Natural killer cell (primary cell): ENCODE results near the gene ZSWIM1. TPM values are rescaled to one million over a fixed set of nuclear protein-coding genes. Genes with fewer than 3 reads are reported as not detected.

Experiments used
- ATAC-seq, 3 donors: fragments of 150-1000 bp in 2 of 3; fragments of 200-7000 bp in 1 of 3; cut with Tn5 transposase; 1 replicate in 1 of 3; 2 replicates in 2 of 3; pipeline ENCODE4 v1.10.0; 2021; ENCODE audit warnings: mild to moderate bottlenecking in 2 of 3, moderate library complexity in 2 of 3
- DNase-seq, 2 donors: peaks; one replicate each; pipeline versions ENCODE4 v3.0.0 to v3.0.0-alpha.2; 2013 to 2021; ENCODE audit warnings: mixed read lengths in 1 of 2
- H3K27ac ChIP-seq: one replicate; pipeline ENCODE4 v1.5.1; 2013; ENCODE audit warnings: mild to moderate bottlenecking, low read length
- H3K27me3 ChIP-seq: one replicate; pipeline ENCODE4 v1.6.1; 2013; ENCODE audit warnings: low read length; ENCODE audit not compliant: control insufficient read depth, insufficient read depth
- H3K36me3 ChIP-seq: one replicate; pipeline ENCODE4 v1.6.1; 2013; ENCODE audit warnings: low read length; ENCODE audit not compliant: control insufficient read depth, insufficient read depth
- H3K4me1 ChIP-seq: one replicate; pipeline ENCODE4 v1.6.1; 2013; ENCODE audit warnings: low read length; ENCODE audit not compliant: control insufficient read depth, insufficient read depth
- H3K4me3 ChIP-seq: one replicate; pipeline ENCODE4 v1.5.1; 2013; ENCODE audit warnings: low read length
- H3K9me3 ChIP-seq: one replicate; pipeline ENCODE4 v1.6.1; 2013; ENCODE audit warnings: low read length; ENCODE audit not compliant: control insufficient read depth, insufficient read depth
- H3K27ac Mint-ChIP-seq, 2 donors: one replicate each; pipeline ENCODE4 v1.8.0; 2022; ENCODE audit warnings: mild to moderate bottlenecking in 2 of 2, mixed read lengths in 2 of 2, moderate library complexity in 1 of 2
- H3K27me3 Mint-ChIP-seq, 2 donors: one replicate each; pipeline ENCODE4 v1.8.0; 2022; ENCODE audit warnings: low read depth in 2 of 2, mixed read lengths in 2 of 2
- H3K36me3 Mint-ChIP-seq: one replicate; pipeline ENCODE4 v1.8.0; 2022; ENCODE audit warnings: mixed read lengths
- H3K4me1 Mint-ChIP-seq, 2 donors: one replicate each; pipeline ENCODE4 v1.8.0; 2022; ENCODE audit warnings: mixed read lengths in 2 of 2
- H3K4me3 Mint-ChIP-seq: one replicate; pipeline ENCODE4 v1.8.0; 2022; ENCODE audit warnings: mild to moderate bottlenecking, moderate library complexity, mixed read lengths
- H3K9me3 Mint-ChIP-seq, 2 donors: one replicate each; pipeline ENCODE4 v1.8.0; 2022; ENCODE audit warnings: mixed read lengths in 2 of 2
- CTCF ChIP-seq: fragments of 200-600 bp; IDR thresholded peaks from one replicate; pipeline ENCODE4 v1.8.0; 2022; ENCODE audit warnings: antibody characterized with exemption
- WGBS: methylation state at CpG from one replicate; pipeline ENCODE4 v1.1.7; 2013; ENCODE audit warnings: missing lambda C conversion rate; ENCODE audit not compliant: insufficient coverage; 5-methylcytosine and 5-hydroxymethylcytosine counted together
- intact Hi-C: fragments of 100-400 bp; cut with micrococcal nuclease; formaldehyde crosslinking; loops from one replicate; pipeline ENCODE4 v1.14.2; 2022
- total RNA-seq, 4 donors: library from RNA; stranded (reverse); fragments of 120-200 nt in 1 of 4; gene quantifications; one replicate each; pipeline versions ENCODE4 v1.2.3 to v1.2.4, GENCODE V29; 2013 to 2022

ZSWIM1 gene
- total RNA-seq, 3 donors from 2014 or later (not counting 1 experiment from before 2014, with no cell fraction given): 0.59 to 2.4 (median 0.89) TPM

DNA sequence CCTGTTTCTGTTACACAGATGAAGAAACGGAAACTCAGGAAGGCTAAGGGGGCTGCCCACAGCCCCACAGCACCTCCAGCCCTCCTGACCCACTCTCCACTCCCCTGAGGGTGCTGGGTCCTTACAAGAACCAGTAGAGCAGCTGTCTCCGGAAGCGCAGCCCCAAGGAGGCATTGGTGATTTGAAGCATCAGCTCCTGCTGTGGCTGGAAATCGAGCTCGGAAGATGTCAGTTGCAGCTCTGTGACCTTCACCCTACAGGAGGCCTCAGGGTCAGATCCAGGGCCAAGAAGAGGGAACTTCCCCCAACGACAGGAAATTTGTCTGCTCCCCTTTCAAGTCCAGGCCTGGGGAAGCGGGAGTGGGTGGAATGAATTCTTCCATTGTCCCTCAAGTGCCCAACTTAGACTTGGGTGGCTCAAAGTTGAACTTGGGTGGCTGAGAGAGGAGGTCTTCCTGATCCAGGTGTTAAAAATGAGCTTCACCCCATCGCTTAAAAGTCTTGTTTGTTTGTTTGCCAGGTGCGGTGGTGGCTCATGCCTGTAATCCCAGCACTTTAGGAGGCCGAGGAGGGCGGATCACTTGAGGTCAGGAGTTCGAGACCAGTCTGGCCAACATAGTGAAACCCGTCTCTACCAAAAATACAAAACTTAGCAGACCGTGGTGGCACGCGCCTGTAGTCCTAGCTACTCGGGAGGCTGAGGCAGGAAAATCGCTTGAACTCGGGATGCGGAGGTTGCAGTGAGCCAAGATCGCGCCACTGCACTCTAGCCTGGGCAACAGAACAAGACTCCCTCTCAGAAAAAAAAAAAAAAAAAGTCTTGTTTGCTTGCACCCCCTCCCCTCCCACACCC, 29.0 kb downstream of the ZSWIM1 start:
- H3K4me1 Mint-ChIP-seq: peaks cover 9 to 16% of the 10 kb centered on the region in 2 donors
- Histone ChIP-seq H3K27ac (peak overlapping the region; percentile 26), H3K4me1 (peaks cover 23% of the 10 kb centered on the region), H3K27me3 (peaks cover 10% of the 10 kb centered on the region), H3K4me3 (no peak overlapping the region), H3K9me3 (no peaks in the 10 kb centered on the region), H3K36me3 (no peaks in the 10 kb centered on the region)
- peak overlapping the region; percentile 73 to 88 for H3K27ac Mint-ChIP-seq
- peaks cover 0 to 3% of the 10 kb centered on the region in 2 donors for H3K27me3 Mint-ChIP-seq
- no peak for DNase-seq
- TF ChIP-seq CTCF: no peak
- no peak for ATAC-seq
- WGBS: 91% methylated on average over 22 of the region's 22 CpGs
- H3K4me3 Mint-ChIP-seq: peak overlapping the region; percentile 75
- no peaks in the 10 kb centered on the region for H3K9me3 Mint-ChIP-seq
- intact Hi-C loops: loop anchor here (1.0 to 2.0 kb wide), 2 partner anchors 19 to 29 kb away; partner anchors contain the start of genes CTSA, NEURL2 and ZSWIM1
- no peaks in the 10 kb centered on the region for H3K36me3 Mint-ChIP-seq

DNA sequence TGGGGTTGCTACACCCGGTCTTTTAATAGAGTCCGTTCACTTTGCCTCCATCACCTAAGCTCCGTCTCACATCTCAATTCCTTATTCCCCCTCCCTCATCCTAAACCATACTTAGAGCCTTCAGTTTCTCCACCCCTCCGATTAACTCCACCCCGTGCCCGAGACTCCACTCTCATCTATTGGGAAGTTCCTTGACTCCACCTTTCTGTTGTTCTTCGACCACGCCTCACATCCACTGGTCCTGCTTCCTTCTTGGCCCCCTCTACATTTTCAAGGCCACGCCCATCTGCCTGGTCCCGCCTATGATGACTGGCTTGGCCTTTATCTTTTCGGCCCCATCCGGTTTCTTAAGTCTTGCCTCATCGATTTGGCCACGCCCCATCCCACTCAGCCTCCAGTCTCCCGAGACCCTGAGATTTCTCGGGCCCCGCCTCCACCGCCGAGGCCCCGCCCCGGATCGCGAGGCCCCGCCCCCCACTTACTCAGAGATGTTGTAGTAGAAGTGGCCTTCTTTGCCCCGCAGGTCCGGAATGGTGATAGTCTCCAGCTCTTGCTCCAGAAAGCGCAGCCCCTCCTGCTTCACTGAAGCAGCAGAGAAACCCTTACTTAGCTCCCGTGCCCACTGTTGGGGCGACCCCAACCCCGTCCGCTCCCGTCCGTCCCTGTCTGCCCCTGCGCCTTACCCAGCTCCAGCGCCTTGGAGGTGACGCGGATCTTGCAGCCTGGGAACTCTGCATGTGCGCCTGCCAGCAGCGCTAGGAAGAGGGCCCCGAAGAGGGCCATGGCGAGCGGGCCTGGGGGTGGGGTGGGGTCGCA, 29.9 kb downstream of the ZSWIM1 start:
- Mint-ChIP-seq H3K27me3 (peaks cover 3% of the 10 kb centered on the region in 2 donors), H3K27ac (peak overlapping the region; percentile 73 to 88), H3K9me3 (no peaks in the 10 kb centered on the region), H3K4me1 (peaks cover 9 to 16% of the 10 kb centered on the region in 2 donors), H3K4me3 (peak overlapping the region; percentile 75), H3K36me3 (no peaks in the 10 kb centered on the region)
- H3K36me3 ChIP-seq: no peaks in the 10 kb centered on the region
- intact Hi-C loops: loop anchor here (1.0 to 2.0 kb wide), 3 partner anchors 20 to 60 kb away; partner anchors contain the start of genes CTSA, NEURL2 and ZSWIM1
- no peaks in the 10 kb centered on the region for H3K9me3 ChIP-seq
- peaks cover 23% of the 10 kb centered on the region for H3K4me1 ChIP-seq
- ATAC-seq (peak; percentile 93 to 97 (median 94)), DNase-seq (peak; percentile 89 to 96)
- peaks cover 10% of the 10 kb centered on the region for H3K27me3 ChIP-seq
- H3K27ac ChIP-seq: peak overlapping the region; percentile 26
- TF ChIP-seq CTCF: no peak
- WGBS: 3% methylated on average over 43 of the region's 43 CpGs
- peak overlapping the region; percentile 41 for H3K4me3 ChIP-seq

DNA sequence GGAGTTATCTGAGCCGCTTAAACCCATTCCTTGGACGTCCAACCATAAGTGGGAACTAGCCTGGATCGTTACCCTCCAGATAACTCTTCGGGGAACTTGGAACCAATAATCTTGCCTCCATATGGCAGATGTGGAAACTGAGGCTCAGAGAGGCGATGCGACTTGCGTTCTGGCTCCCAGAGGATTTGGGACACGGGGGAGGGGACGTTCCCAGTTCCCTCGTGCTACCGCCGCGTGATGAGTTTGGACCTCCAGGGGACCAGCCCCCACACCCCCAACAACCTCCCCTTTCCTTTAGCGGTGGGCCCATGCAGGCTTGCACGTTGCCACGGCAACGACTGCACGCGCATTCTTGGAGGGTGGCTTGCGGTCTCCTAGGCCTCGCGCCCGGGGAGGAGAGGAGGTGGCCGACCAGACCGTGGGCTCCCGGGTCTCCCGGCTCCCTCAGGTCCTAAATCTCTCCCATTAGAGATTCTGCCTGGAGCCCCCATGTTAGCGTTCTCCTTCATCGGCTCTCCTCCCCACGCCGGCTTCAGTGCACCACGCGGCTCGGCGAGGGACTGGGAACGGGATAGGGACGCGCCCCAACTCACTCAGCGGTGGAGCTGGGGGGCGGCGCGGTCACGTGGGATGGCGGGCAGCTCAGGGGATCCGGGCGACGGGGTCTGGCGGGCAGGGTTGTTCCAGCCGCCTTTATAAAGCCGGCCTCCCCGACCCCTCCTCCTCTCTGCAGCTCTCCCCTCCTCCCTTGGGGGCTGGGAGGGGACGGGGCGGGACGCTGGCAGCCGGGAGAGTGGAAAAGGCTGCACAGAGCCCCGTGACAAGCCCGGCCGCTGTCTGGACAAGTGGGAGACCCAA, 30.7 kb downstream of the ZSWIM1 start, which contains the start of gene PLTP:
PLTP (minus strand) TSS at position 670 of the 858 bp plus-strand sequence. CDS start 703 bp downstream, outside the sequence.
- Histone ChIP-seq H3K27ac (no peak within 1 kb of the TSS), H3K9me3 (no peaks in the 10 kb centered on the region), H3K27me3 (peaks cover 10% of the 10 kb centered on the region), H3K4me1 (peaks cover 23% of the 10 kb centered on the region), H3K36me3 (no peaks in the 10 kb centered on the region), H3K4me3 (peak within 1 kb of the TSS; percentile 41)
- 2% methylated on average over 57 of the region's 58 CpGs for WGBS
- TF ChIP-seq CTCF: no peak
- peaks cover 9 to 16% of the 10 kb centered on the region in 2 donors for H3K4me1 Mint-ChIP-seq
- ATAC-seq (no peak), DNase-seq (peak; percentile 38 to 65)
- no peaks in the 10 kb centered on the region for H3K9me3 Mint-ChIP-seq
- peaks cover 5 to 10% of the 10 kb centered on the region in 2 donors for H3K27me3 Mint-ChIP-seq
- peak within 1 kb of the TSS; percentile 73 to 88 for H3K27ac Mint-ChIP-seq
- intact Hi-C loops: loop anchor here (1.0 to 2.0 kb wide), 2 partner anchors 21 to 60 kb away; partner anchors contain the start of genes CTSA and NEURL2
- H3K36me3 Mint-ChIP-seq: no peaks in the 10 kb centered on the region
- peak within 1 kb of the TSS; percentile 75 for H3K4me3 Mint-ChIP-seq
